Measurements from ENCODE around the gene EFCAB6.

GRCh38 chr22:43811777-43812148 is 342 bp downstream of the EFCAB6 start:
- TF ChIP-seq POLR2A (IDR thresholded peaks at IDR 0.05; ENCODE audit: low read depth, low read length) (no peak), CTCF (conservative IDR thresholded peaks at IDR 0.05; ENCODE audit: low read depth, low read length) (no peak)
